Osteocyte (in vitro differentiated cells): ENCODE measurements around the gene NOTCH1. TPM values are rescaled to one million over a fixed set of nuclear protein-coding genes. Genes with fewer than 3 reads are reported as not detected.

Experiments
- DNase-seq: peaks from one replicate; pipeline ENCODE4 v3.0.0; 2021; ENCODE audit warnings: mixed read lengths; ENCODE audit not compliant: unreplicated experiment; ENCODE audit errors: extremely low spot score
- H3K27ac Mint-ChIP-seq: one replicate; pipeline ENCODE4 v1.8.0; 2021; ENCODE audit warnings: mild to moderate bottlenecking, mixed read lengths; ENCODE audit not compliant: unreplicated experiment
- H3K27me3 Mint-ChIP-seq: one replicate; pipeline ENCODE4 v1.8.0; 2021; ENCODE audit warnings: mixed read lengths; ENCODE audit not compliant: unreplicated experiment
- H3K36me3 Mint-ChIP-seq: one replicate; pipeline ENCODE4 v1.8.0; 2021; ENCODE audit warnings: mixed read lengths; ENCODE audit not compliant: unreplicated experiment
- H3K4me1 Mint-ChIP-seq: one replicate; pipeline ENCODE4 v1.8.0; 2021; ENCODE audit warnings: mixed read lengths; ENCODE audit not compliant: unreplicated experiment
- H3K4me3 Mint-ChIP-seq: one replicate; pipeline ENCODE4 v1.8.0; 2021; ENCODE audit warnings: mild to moderate bottlenecking, moderate library complexity, mixed read lengths; ENCODE audit not compliant: unreplicated experiment
- H3K9me3 Mint-ChIP-seq: one replicate; pipeline ENCODE4 v1.8.0; 2021; ENCODE audit warnings: mixed read lengths; ENCODE audit not compliant: unreplicated experiment
- CTCF ChIP-seq: fragments of 200-600 bp; sonication (generic); IDR thresholded peaks from 2 replicates; pipeline ENCODE4 v1.5.0; 2021; ENCODE audit warnings: antibody characterized with exemption, mild to moderate bottlenecking, moderate library complexity
- total RNA-seq: library from RNA; stranded (reverse); gene quantifications from 2 replicates; pipeline ENCODE4 v1.2.1, GENCODE V29; 2021

Gene NOTCH1
- total RNA-seq, 1 donor from 2014 or later, result 44.9 TPM

GRCh38 chr9:136454026-136454796 lies 91.6 kb downstream of the NOTCH1 start:
- no peaks in the 10 kb centered on the region for H3K4me1 Mint-ChIP-seq
- H3K36me3 Mint-ChIP-seq, result peaks cover 56% of the 10 kb centered on the region
- H3K27me3 Mint-ChIP-seq, result no peaks in the 10 kb centered on the region

DNA sequence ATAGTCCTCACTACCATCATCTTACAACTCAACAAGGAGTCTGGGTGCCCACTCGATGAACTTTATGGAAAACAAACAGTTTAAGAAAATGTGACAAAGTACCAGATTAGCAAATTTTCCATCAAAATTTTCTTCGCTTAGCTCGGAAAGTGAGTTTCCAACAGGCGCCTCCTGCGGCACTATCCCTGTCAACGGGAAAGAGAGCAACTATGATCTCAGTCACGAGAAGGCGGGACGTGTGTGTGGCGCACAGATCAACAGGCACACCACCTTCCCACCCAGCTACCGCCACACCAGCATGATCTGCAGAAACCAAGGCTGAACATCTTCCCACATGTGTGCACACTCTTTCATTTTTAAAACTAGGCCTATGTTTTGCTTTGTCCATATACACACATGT lies 92.5 kb downstream of the NOTCH1 start:
- TF ChIP-seq CTCF, result no peak
- no peak for DNase-seq
- Mint-ChIP-seq H3K36me3 (peaks cover 54% of the 10 kb centered on the region), H3K4me1 (no peaks in the 10 kb centered on the region), H3K9me3 (no peaks in the 10 kb centered on the region), H3K27ac (no peak overlapping the region), H3K27me3 (no peaks in the 10 kb centered on the region), H3K4me3 (no peak overlapping the region)

More at GRCh38 chr9:136454026-136454796, 91.6 kb downstream of the NOTCH1 start:
- DNase-seq, result no peak
- no peak overlapping the region for H3K27ac Mint-ChIP-seq
- no peak overlapping the region for H3K4me3 Mint-ChIP-seq
- TF ChIP-seq CTCF, result no peak
- H3K9me3 Mint-ChIP-seq, result no peaks in the 10 kb centered on the region

DNA sequence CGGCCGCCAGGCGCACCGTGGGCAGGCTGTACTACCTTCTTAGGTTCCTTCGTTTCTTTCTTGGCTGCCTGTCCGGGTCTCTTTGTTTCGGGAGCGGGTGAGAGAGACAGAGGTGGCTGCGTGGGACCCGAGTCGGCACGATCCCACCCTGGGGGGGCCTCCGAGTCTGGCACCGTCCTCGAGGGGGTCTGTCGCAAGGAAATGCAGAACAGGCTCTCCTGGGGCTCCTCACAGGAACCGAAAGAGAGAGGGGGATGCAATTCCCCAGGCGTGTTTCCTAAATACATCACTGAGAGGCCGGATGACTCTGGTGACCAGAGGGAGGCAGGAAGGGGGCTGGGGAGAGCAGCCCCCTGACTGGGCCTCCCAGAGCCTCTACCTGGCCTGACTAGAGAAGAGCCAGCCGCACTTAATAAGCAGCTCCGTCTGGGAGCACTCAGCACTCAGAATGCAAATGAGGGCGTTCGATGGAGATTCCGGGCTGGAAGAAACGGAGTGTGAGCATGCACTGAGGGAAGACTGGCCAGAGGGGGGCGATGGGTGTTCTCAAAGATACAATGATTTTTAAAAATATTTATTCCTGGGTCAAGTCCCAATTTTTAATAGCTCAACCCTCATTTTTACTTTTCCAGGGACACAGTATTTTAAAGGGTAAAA lies 94.5 kb downstream of the NOTCH1 start:
- H3K36me3 Mint-ChIP-seq, result peaks cover 56% of the 10 kb centered on the region
- no peak for TF ChIP-seq CTCF
- no peaks in the 10 kb centered on the region for H3K27me3 Mint-ChIP-seq
- no peaks in the 10 kb centered on the region for H3K4me1 Mint-ChIP-seq
- no peak for DNase-seq
- H3K9me3 Mint-ChIP-seq, result no peaks in the 10 kb centered on the region
- H3K27ac Mint-ChIP-seq, result no peak overlapping the region
- H3K4me3 Mint-ChIP-seq, result no peak overlapping the region

DNA sequence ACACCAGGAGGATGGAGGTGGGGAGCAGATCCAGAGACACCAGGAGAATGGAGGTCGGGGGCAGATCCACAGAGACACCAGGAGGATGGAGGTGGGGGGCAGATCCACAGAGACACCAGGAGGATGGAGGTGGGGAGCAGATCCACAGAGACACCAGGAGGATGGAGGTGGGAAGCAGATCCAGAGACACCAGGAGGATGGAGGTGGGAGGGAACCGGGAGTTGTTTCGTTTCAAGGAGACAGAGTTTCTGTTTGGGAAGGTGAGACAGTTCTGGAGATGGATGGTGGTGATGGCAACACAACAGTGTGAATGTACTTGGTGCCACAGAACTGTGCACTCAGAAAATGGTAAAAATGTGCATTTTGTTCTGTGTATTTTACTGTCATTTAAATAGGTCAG lies 97.2 kb downstream of the NOTCH1 start:
- H3K27ac Mint-ChIP-seq, result no peak overlapping the region
- TF ChIP-seq CTCF, result no peak
- no peaks in the 10 kb centered on the region for H3K9me3 Mint-ChIP-seq
- no peaks in the 10 kb centered on the region for H3K27me3 Mint-ChIP-seq
- no peak for DNase-seq
- H3K36me3 Mint-ChIP-seq, result peaks cover 56% of the 10 kb centered on the region
- no peaks in the 10 kb centered on the region for H3K4me1 Mint-ChIP-seq
- no peak overlapping the region for H3K4me3 Mint-ChIP-seq

- Mint-ChIP-seq H3K4me1 (no peaks in the 10 kb centered on the region), H3K27me3 (no peaks in the 10 kb centered on the region), H3K4me3 (no peak overlapping the region), H3K27ac (no peak overlapping the region), H3K36me3 (peaks cover 57% of the 10 kb centered on the region), H3K9me3 (no peaks in the 10 kb centered on the region)
- no peak for DNase-seq
- no peak for TF ChIP-seq CTCF
Measured at GRCh38 chr9:136447173-136447778, 98.6 kb downstream of the NOTCH1 start.
